GM23338 (cell line): Measurements from ENCODE around the gene KNOP1. TPM values are rescaled to one million over a fixed set of nuclear protein-coding genes. Genes with fewer than 3 reads are reported as not detected.

ENCODE experiments used
- ATAC-seq: fragments of 200-7000 bp; cut with Tn5 transposase; 3 replicates; pipeline ENCODE4 v1.9.1; 2020
- DNase-seq: peaks from one replicate; pipeline ENCODE4 v3.0.0-alpha.2; 2015; ENCODE audit warnings: low spot score
- H2AFZ ChIP-seq: fragments of 200-600 bp; sonication (generic); 2 replicates; pipeline ENCODE4 v1.8.0; 2016; ENCODE audit warnings: antibody characterized with exemption, mild to moderate bottlenecking, moderate library complexity
- H3F3A ChIP-seq: fragments of 200-600 bp; sonication (generic); replicated peaks from 2 replicates; pipeline ENCODE4 v1.8.0; 2017; ENCODE audit warnings: antibody characterized with exemption, mixed run types, low read depth
- H3K27ac ChIP-seq: fragments of 200-600 bp; sonication (generic); 2 replicates; pipeline ENCODE4 v1.6.1; 2016; ENCODE audit warnings: low read depth
- H3K27me3 ChIP-seq: fragments of 200-600 bp; sonication (generic); 2 replicates; pipeline ENCODE4 v1.8.0; 2016; ENCODE audit warnings: mild to moderate bottlenecking, mixed run types, moderate library complexity; ENCODE audit not compliant: insufficient read depth
- H3K36me3 ChIP-seq: fragments of 200-600 bp; sonication (generic); 2 replicates; pipeline ENCODE4 v1.8.0; 2016; ENCODE audit warnings: mild to moderate bottlenecking; ENCODE audit not compliant: insufficient read depth
- H3K4me1 ChIP-seq: fragments of 200-600 bp; sonication (generic); 2 replicates; pipeline ENCODE4 v1.8.0; 2016; ENCODE audit warnings: mild to moderate bottlenecking, moderate library complexity; ENCODE audit not compliant: insufficient read depth
- H3K4me2 ChIP-seq: fragments of 200-600 bp; sonication (generic); 2 replicates; pipeline ENCODE4 v1.7.1; 2017; ENCODE audit warnings: mixed run types
- H3K4me3 ChIP-seq: fragments of 200-600 bp; sonication (generic); 2 replicates; pipeline ENCODE4 v1.6.1; 2016; ENCODE audit warnings: mixed run types
- H3K79me2 ChIP-seq: fragments of 200-600 bp; sonication (generic); replicated peaks from 2 replicates; pipeline ENCODE4 v1.8.0; 2017; ENCODE audit warnings: mild to moderate bottlenecking; ENCODE audit not compliant: insufficient read depth
- H3K9me2 ChIP-seq: fragments of 200-600 bp; sonication (generic); 2 replicates; pipeline ENCODE4 v1.8.0; 2017; ENCODE audit not compliant: insufficient read depth
- H4K20me1 ChIP-seq: fragments of 200-600 bp; sonication (generic); replicated peaks from 2 replicates; pipeline ENCODE4 v1.8.0; 2017; ENCODE audit warnings: mild to moderate bottlenecking; ENCODE audit not compliant: insufficient read depth
- H3K27ac Mint-ChIP-seq: 2 replicates; pipeline ENCODE4 v1.8.0; 2020; ENCODE audit warnings: inconsistent platforms, mild to moderate bottlenecking, moderate library complexity, mixed read lengths
- H3K27me3 Mint-ChIP-seq: 3 replicates; pipeline ENCODE4 v1.8.0; 2022; ENCODE audit warnings: low read depth, mild to moderate bottlenecking, moderate library complexity, mixed read lengths, inconsistent platforms; ENCODE audit not compliant: insufficient read depth, poor library complexity
- H3K36me3 Mint-ChIP-seq: 3 replicates; pipeline ENCODE4 v1.8.0; 2021; ENCODE audit warnings: low read depth, mild to moderate bottlenecking, inconsistent platforms, moderate library complexity, mixed read lengths
- H3K4me1 Mint-ChIP-seq: 3 replicates; pipeline ENCODE4 v1.8.0; 2020; ENCODE audit warnings: mild to moderate bottlenecking, inconsistent platforms, mixed read lengths
- H3K4me3 Mint-ChIP-seq: 3 replicates; pipeline ENCODE4 v1.8.0; 2021; ENCODE audit warnings: moderate library complexity, mild to moderate bottlenecking, inconsistent platforms, mixed read lengths
- H3K9me3 Mint-ChIP-seq: 3 replicates; pipeline ENCODE4 v1.8.0; 2020; ENCODE audit warnings: moderate library complexity, mild to moderate bottlenecking, inconsistent platforms, mixed read lengths
- EZH2 ChIP-seq: fragments of 200-600 bp; sonication (generic); IDR thresholded peaks from one replicate; pipeline ENCODE4 v1.8.0; 2017; ENCODE audit warnings: antibody characterized with exemption, mild to moderate bottlenecking, low read depth; ENCODE audit not compliant: unreplicated experiment
- EZH2phosphoT487 ChIP-seq: fragments of 200-600 bp; sonication (generic); IDR thresholded peaks from one replicate; pipeline ENCODE4 v1.8.1; 2018; ENCODE audit warnings: antibody characterized with exemption; ENCODE audit not compliant: unreplicated experiment
- JUNB ChIP-seq: IDR thresholded peaks from one replicate; pipeline ENCODE4 v1.6.1; 2016; ENCODE audit warnings: antibody characterized with exemption; ENCODE audit not compliant: unreplicated experiment
- NANOG ChIP-seq: IDR thresholded peaks from 2 replicates; pipeline ENCODE4 v1.6.1; 2016; ENCODE audit warnings: antibody characterized with exemption, borderline replicate concordance
- STAT1 ChIP-seq: IDR thresholded peaks from one replicate; pipeline ENCODE4 v1.6.1; 2016; ENCODE audit warnings: antibody characterized with exemption; ENCODE audit not compliant: unreplicated experiment
- ZNF331 ChIP-seq: fragments of 250-450 bp; sonication (Bioruptor Pico); IDR thresholded peaks from 2 replicates; pipeline ENCODE4 v1.5.0; 2020; ENCODE audit warnings: low read depth, mild to moderate bottlenecking, moderate library complexity
- polyA plus RNA-seq: library from polyadenylated mRNA; unstranded; fragments of >200 nt; fragmentation: Nextera tagmentation; extraction: Ambion mirVana; gene quantifications from 2 replicates; pipeline ENCODE4 v1.2.1, GENCODE V29; 2016
- total RNA-seq: library from RNA; depleted of rRNA; stranded (reverse); fragments of >200 nt; shearing (Covaris generic); gene quantifications from 2 replicates; pipeline ENCODE4 v1.2.3, GENCODE V29; 2014
- TF ChIP-seq, protein P1 (sequence below), 2 experiments: fragments of 200-600 bp in 1 of 2; sonication (generic) in 1 of 2; conservative IDR thresholded peaks; 2 replicates each; pipeline versions ENCODE4 v1.5.1 to v1.6.1; 2016 to 2017; ENCODE audit warnings: antibody characterized with exemption in 2 of 2, low read depth in 2 of 2, mild to moderate bottlenecking in 2 of 2, moderate library complexity in 1 of 2
- TF ChIP-seq, protein P2 (sequence below): IDR thresholded peaks from one replicate; pipeline ENCODE4 v1.6.1; 2018; ENCODE audit warnings: antibody characterized with exemption; ENCODE audit not compliant: unreplicated experiment
- TF ChIP-seq, protein P3 (sequence below): IDR thresholded peaks from 2 replicates; pipeline ENCODE4 v1.6.1; 2016; ENCODE audit warnings: antibody characterized with exemption

The KNOP1 gene
- total and polyA plus RNA-seq, 2 experiments from 2014 or later, result 57.7 to 190 TPM

DNA sequence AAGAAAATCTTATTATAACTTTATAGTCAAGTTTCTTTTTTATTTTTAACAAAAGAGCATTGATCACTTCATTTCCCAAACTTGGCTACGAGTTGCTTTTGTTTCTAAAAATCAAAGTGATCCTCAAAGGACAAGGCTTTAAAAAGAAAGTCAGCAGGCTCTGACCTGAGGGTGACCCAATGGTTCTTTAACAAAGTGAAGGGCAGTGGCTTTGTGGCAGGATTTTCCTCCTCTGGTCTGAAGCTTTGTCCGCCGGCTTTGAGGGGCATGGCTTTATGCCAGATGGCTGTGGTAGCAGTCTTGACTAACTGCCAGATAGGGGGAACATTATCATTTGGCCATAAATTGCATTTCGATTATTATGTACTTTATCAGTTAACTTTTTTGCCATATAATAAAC lies 28.5 kb upstream of the KNOP1 start:
- ATAC-seq (no peak), DNase-seq (no peak)
- Mint-ChIP-seq H3K36me3 (no peaks in the 10 kb centered on the region), H3K4me1 (no peaks in the 10 kb centered on the region), H3K27me3 (no peaks in the 10 kb centered on the region), H3K9me3 (no peaks in the 10 kb centered on the region), H3K4me3 (no peak overlapping the region), H3K27ac (no peak overlapping the region)
- H3K9me2 ChIP-seq, result no peaks in the 10 kb centered on the region
- no peak overlapping the region for H3K4me2 ChIP-seq
- H3K27me3 ChIP-seq, result no peaks in the 10 kb centered on the region
- H3F3A ChIP-seq, result no peaks in the 10 kb centered on the region
- no peak overlapping the region for H3K4me3 ChIP-seq
- no peaks in the 10 kb centered on the region for H4K20me1 ChIP-seq
- no peak overlapping the region for H3K27ac ChIP-seq
- no peaks in the 10 kb centered on the region for H3K36me3 ChIP-seq
- TF ChIP-seq NANOG (no peak), EZH2phosphoT487 (no peak)
- no peak overlapping the region for H2AFZ ChIP-seq
- H3K4me1 ChIP-seq, result no peaks in the 10 kb centered on the region
- no peaks in the 10 kb centered on the region for H3K79me2 ChIP-seq

DNA sequence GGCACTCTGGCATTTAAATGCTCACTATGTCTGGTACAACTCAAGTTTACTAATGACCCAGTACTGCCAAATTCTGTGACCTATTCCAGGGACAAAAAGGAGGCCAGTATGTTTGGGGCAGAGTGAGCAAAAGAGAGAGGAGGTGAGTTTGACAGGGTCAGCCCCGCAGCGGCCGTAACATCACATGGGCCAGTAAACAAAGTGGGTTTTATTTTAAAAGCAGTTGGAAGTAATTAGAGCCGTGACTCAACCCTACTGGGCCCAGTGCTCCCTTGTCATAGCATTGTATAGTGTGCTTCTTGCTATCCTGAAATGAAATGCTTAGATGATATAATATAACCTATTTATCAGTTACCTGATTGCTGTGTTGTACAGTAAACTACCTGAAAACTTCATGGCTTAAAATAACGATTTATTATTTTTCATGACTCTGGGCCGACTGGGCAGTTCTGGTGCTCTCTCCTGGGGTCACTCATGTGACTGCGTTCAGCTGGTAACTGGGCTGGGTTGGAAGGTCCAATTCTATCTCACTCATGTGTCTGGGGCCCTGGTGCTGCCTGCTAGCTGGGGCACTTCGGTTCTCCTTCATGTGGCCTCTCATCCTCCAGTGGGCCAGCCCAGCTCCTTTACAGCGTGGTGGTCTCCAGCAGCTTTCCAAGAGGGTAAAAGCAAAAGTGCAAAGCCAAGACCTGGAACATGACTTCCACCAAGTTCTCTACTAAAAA lies 27.4 kb upstream of the KNOP1 start:
- H3K27me3 Mint-ChIP-seq, result no peaks in the 10 kb centered on the region
- no peaks in the 10 kb centered on the region for H3K4me1 Mint-ChIP-seq
- Histone ChIP-seq H3K4me2 (no peak overlapping the region), H2AFZ (no peak overlapping the region), H3K9me2 (no peaks in the 10 kb centered on the region), H3F3A (no peaks in the 10 kb centered on the region), H4K20me1 (no peaks in the 10 kb centered on the region), H3K27me3 (no peaks in the 10 kb centered on the region), H3K4me1 (no peaks in the 10 kb centered on the region), H3K36me3 (no peaks in the 10 kb centered on the region), H3K79me2 (no peaks in the 10 kb centered on the region), H3K4me3 (no peak overlapping the region), H3K27ac (no peak overlapping the region)
- DNase-seq (no peak), ATAC-seq (no peak)
- no peak overlapping the region for H3K4me3 Mint-ChIP-seq
- H3K9me3 Mint-ChIP-seq, result no peaks in the 10 kb centered on the region
- H3K36me3 Mint-ChIP-seq, result no peaks in the 10 kb centered on the region
- H3K27ac Mint-ChIP-seq, result no peak overlapping the region
- TF ChIP-seq ZNF331 (CRISPR knock-in tag) (no peak), STAT1 (no peak), EZH2 (no peak), NANOG (no peak), JUNB (no peak), EZH2phosphoT487 (no peak)
- TF ChIP-seq, protein P1, sequence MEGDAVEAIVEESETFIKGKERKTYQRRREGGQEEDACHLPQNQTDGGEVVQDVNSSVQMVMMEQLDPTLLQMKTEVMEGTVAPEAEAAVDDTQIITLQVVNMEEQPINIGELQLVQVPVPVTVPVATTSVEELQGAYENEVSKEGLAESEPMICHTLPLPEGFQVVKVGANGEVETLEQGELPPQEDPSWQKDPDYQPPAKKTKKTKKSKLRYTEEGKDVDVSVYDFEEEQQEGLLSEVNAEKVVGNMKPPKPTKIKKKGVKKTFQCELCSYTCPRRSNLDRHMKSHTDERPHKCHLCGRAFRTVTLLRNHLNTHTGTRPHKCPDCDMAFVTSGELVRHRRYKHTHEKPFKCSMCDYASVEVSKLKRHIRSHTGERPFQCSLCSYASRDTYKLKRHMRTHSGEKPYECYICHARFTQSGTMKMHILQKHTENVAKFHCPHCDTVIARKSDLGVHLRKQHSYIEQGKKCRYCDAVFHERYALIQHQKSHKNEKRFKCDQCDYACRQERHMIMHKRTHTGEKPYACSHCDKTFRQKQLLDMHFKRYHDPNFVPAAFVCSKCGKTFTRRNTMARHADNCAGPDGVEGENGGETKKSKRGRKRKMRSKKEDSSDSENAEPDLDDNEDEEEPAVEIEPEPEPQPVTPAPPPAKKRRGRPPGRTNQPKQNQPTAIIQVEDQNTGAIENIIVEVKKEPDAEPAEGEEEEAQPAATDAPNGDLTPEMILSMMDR (conservative IDR thresholded peaks at IDR 0.05; ENCODE audit: low read depth in 2 of 2), result no peak
- TF ChIP-seq, protein P2, sequence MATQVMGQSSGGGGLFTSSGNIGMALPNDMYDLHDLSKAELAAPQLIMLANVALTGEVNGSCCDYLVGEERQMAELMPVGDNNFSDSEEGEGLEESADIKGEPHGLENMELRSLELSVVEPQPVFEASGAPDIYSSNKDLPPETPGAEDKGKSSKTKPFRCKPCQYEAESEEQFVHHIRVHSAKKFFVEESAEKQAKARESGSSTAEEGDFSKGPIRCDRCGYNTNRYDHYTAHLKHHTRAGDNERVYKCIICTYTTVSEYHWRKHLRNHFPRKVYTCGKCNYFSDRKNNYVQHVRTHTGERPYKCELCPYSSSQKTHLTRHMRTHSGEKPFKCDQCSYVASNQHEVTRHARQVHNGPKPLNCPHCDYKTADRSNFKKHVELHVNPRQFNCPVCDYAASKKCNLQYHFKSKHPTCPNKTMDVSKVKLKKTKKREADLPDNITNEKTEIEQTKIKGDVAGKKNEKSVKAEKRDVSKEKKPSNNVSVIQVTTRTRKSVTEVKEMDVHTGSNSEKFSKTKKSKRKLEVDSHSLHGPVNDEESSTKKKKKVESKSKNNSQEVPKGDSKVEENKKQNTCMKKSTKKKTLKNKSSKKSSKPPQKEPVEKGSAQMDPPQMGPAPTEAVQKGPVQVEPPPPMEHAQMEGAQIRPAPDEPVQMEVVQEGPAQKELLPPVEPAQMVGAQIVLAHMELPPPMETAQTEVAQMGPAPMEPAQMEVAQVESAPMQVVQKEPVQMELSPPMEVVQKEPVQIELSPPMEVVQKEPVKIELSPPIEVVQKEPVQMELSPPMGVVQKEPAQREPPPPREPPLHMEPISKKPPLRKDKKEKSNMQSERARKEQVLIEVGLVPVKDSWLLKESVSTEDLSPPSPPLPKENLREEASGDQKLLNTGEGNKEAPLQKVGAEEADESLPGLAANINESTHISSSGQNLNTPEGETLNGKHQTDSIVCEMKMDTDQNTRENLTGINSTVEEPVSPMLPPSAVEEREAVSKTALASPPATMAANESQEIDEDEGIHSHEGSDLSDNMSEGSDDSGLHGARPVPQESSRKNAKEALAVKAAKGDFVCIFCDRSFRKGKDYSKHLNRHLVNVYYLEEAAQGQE, result no peak
- TF ChIP-seq, protein P3, sequence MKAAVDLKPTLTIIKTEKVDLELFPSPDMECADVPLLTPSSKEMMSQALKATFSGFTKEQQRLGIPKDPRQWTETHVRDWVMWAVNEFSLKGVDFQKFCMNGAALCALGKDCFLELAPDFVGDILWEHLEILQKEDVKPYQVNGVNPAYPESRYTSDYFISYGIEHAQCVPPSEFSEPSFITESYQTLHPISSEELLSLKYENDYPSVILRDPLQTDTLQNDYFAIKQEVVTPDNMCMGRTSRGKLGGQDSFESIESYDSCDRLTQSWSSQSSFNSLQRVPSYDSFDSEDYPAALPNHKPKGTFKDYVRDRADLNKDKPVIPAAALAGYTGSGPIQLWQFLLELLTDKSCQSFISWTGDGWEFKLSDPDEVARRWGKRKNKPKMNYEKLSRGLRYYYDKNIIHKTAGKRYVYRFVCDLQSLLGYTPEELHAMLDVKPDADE, result no peak
